Cardiac fibroblast (primary cell): Measurements from ENCODE around the gene TULP4.
"Not testable (repeated sequence)": the region's sequence is repeated elsewhere in the genome, so short reads cannot be mapped to it uniquely, and the experiment has no call there.

ENCODE experiments used
- DNase-seq, 2 donors: peaks; one replicate each; pipeline versions ENCODE4 v3.0.0 to v3.0.0-alpha.2; 2010; ENCODE audit warnings: low read depth in 2 of 2
- H3K4me3 ChIP-seq, 2 donors: replicated peaks in 1 of 2; 1 replicate in 1 of 2; 2 replicates in 1 of 2; pipeline ENCODE4 v1.5.1; 2011; ENCODE audit warnings: low read depth in 2 of 2, low read length in 2 of 2, mild to moderate bottlenecking in 2 of 2, moderate library complexity in 1 of 2
- CTCF ChIP-seq: IDR thresholded peaks from one replicate; pipeline ENCODE4 v1.5.1; 2011; ENCODE audit warnings: low read depth, mild to moderate bottlenecking, low read length, inconsistent platforms

The TULP4 gene

DNA sequence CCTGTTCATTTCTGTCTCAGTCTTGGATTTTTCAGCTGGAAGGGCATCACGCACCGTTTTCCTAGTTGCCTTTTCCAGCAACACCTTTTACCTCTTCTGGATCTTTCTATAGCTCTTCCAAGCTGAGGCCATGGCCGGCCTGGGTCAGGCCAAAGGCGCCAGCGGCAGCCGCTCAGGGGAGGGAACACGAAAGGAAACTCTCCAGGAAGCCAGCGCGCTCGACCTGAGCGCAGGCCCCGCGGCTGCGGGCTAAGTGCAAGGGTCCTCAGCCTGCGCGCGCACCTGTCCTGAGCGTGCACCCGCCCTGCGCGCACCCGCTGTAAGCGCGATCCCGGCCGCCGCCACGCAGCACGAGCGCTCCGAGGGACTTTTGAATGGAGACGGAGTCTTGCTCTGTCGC, 203.8 kb downstream of the TULP4 start:
- no peak for DNase-seq
- H3K4me3 ChIP-seq, result no peak overlapping the region
- TF ChIP-seq CTCF, result no peak

DNA sequence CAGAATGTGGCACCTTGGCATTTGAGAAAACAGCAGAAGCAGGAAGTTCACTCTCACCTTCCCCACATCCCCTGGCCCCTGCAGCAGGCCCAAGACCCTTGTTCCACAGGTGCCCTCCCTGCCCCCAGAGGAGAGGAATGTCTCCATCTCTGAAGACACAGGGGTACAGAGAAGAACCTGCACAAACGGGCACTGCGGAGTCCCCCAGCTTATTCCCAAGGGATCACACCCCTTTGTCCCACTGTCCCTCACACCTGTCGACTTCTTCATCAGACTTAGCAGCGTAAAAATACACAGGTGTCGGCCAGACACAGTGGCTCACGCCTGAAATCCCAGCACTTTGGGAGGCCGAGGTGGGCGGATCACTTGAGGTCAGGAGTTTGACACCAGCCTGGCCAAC, 204.8 kb downstream of the TULP4 start:
- H3K4me3 ChIP-seq, result no peak overlapping the region
- no peak for TF ChIP-seq CTCF

DNA sequence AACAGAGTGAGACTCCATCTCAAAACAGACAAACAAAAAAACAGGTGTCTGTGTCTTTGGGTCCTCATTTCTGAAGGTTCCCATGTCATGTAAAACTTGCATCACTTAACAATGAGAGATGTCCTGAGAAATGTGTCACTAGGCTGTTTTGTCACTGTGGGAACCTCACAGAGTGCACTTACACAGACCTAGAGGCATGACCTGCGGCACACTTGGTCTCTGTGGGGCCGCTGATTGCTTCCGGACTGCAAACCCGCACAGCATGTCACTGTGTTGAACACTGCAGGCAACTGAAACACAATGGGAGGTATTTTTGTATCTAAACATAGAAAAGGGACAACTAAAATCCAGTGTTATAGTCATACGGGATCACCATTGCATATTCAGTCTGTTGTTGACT, 205.3 kb downstream of the TULP4 start:
- H3K4me3 ChIP-seq, result no peak overlapping the region
- no peak for TF ChIP-seq CTCF
- DNase-seq, result no peak

More for the DNA sequence above, 204.8 kb downstream of the TULP4 start:
- DNase-seq, result no peak

GRCh38 chr6:158518191-158519127, 206.2 kb downstream of the TULP4 start:
- peak; percentile 73 for TF ChIP-seq CTCF
- H3K4me3 ChIP-seq, result peak overlapping the region; percentile 24 to 30
- peak; percentile 84 to 90 for DNase-seq

DNA sequence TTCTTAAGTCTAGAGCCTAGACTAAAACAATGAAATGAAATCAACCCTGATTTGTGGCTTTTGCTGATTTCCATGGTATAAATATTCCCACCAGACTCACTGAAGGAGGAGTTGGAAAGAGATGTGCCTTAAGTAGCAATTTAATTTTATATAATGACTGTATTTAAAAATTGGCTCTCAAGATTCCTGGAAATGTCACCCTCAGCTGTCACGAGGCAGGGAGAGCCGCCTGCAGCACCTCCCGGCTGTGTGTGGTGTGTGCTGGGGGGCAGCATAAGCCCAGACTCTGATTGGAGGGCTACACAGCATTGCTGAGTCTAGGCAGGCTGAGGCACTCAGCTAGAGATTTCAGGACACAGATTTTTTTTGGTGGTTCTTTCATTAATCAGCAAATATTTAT, 207.0 kb downstream of the TULP4 start:
- no peak for DNase-seq
- no peak overlapping the region for H3K4me3 ChIP-seq
- TF ChIP-seq CTCF, result no peak

DNA sequence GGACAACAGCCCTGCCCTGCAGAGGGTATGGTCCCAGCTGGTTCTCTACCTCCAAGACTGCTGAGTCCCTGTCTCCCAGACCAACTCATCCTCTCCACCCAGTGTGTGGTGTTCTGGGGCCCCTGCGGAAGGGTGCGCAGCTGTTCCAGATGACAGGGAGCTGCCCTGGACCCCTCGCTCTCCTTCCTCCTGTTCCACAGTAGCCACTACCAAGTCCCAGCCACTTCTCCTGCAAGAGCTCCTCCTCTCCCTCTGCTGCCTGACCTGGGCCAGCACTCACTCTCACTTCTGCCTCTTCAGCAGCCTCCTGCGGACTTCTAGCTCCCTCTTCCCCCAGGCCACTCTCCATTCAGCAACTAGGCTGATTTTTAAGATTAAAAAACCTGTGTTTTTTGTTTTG, 207.5 kb downstream of the TULP4 start:
- TF ChIP-seq CTCF, result no peak
- H3K4me3 ChIP-seq, result no peak overlapping the region
- no peak for DNase-seq

DNA sequence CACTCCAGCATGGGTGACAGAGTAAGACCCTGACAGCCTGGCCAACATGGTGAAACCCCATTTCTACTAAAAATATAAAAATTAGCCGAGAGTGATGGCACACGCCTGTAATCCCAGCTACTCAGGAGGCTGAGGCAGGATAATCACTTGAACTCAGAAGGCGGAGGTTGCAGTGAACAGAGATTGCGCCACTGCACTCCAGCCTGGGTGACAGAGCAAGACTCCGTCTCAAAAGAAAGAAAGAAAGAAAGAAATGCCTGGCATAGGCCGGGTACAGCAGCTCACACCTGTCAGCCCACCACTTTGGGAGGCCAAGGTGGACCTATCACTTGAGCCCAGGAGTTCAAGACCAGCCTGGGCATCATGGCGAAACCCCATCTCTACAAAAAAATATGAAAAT, 208.7 kb downstream of the TULP4 start:
- H3K4me3 ChIP-seq, DNase-seq: not testable (repeated sequence)
